Naive thymus-derived CD8-positive, alpha-beta T cell (primary cell): ENCODE measurements around the gene NFAT5. TPM values are rescaled to one million over a fixed set of nuclear protein-coding genes. Genes with fewer than 3 reads are reported as not detected.
A peak's percentile ranks its signal among the peaks of the same experiment; 100 is the strongest.
"Not testable (repeated sequence)": the region's sequence is repeated elsewhere in the genome, so short reads cannot be mapped to it uniquely, and the experiment has no call there.

Experiments
- ATAC-seq, 2 donors: fragments of 150-1000 bp; cut with Tn5 transposase in 1 of 2; sonication (Bioruptor Pico), chemical (Tn5 transposase) in 1 of 2; 1 replicate in 1 of 2; 2 replicates in 1 of 2; pipeline ENCODE4 v1.10.0; 2021; ENCODE audit warnings: mild to moderate bottlenecking in 2 of 2, moderate library complexity in 2 of 2
- POLR2A ChIA-PET: fragments of 350-600 bp; sonication (Branson Sonifier 250); formaldehyde crosslinking; loops from one replicate; lab custom pipeline; 2021; ENCODE audit warnings: antibody characterized with exemption; lab: Charles Lee
- DNase-seq, 10 donors: peaks; one replicate each; pipeline versions ENCODE4 v3.0.0 to v3.0.0-alpha.2; 2020 to 2022
- H3K27ac Mint-ChIP-seq, 10 donors: one replicate each; pipeline ENCODE4 v1.8.0; 2020 to 2022; ENCODE audit warnings: mild to moderate bottlenecking in 10 of 10, mixed read lengths in 10 of 10, moderate library complexity in 4 of 10, inconsistent platforms in 1 of 10
- H3K27me3 Mint-ChIP-seq, 5 donors: one replicate each; pipeline ENCODE4 v1.8.0; 2021 to 2022; ENCODE audit warnings: mixed read lengths in 5 of 5
- H3K36me3 Mint-ChIP-seq, 3 donors: one replicate each; pipeline ENCODE4 v1.8.0; 2020 to 2022; ENCODE audit warnings: mixed read lengths in 3 of 3, mild to moderate bottlenecking in 2 of 3, inconsistent platforms in 1 of 3
- H3K4me1 Mint-ChIP-seq, 4 donors: one replicate each; pipeline ENCODE4 v1.8.0; 2021 to 2022; ENCODE audit warnings: mixed read lengths in 4 of 4
- H3K4me3 Mint-ChIP-seq, 10 donors: one replicate each; pipeline ENCODE4 v1.8.0; 2020 to 2022; ENCODE audit warnings: mild to moderate bottlenecking in 10 of 10, mixed read lengths in 10 of 10, moderate library complexity in 6 of 10, inconsistent platforms in 1 of 10
- H3K9me3 Mint-ChIP-seq, 9 donors: one replicate each; pipeline ENCODE4 v1.8.0; 2020 to 2022; ENCODE audit warnings: mixed read lengths in 9 of 9, mild to moderate bottlenecking in 3 of 9, inconsistent platforms in 1 of 9, moderate library complexity in 1 of 9
- polyA plus RNA-seq, 3 donors: library from polyadenylated mRNA; unstranded; fragments of 300-500 nt; fragmentation: Illumina TruSeq; gene quantifications; one replicate each; pipeline ENCODE4 v1.2.3, GENCODE V29; 2021
- total RNA-seq, 8 experiments: library from RNA in 2 of 8; stranded (reverse) in 2 of 8; gene quantifications; one replicate each; pipeline ENCODE4 v1.2.3 and lab custom pipeline; 2021 to 2026

The NFAT5 gene
- total and polyA plus RNA-seq, 5 experiments from 2014 or later: 3.8 to 32.2 (median 6.7) TPM

DNA sequence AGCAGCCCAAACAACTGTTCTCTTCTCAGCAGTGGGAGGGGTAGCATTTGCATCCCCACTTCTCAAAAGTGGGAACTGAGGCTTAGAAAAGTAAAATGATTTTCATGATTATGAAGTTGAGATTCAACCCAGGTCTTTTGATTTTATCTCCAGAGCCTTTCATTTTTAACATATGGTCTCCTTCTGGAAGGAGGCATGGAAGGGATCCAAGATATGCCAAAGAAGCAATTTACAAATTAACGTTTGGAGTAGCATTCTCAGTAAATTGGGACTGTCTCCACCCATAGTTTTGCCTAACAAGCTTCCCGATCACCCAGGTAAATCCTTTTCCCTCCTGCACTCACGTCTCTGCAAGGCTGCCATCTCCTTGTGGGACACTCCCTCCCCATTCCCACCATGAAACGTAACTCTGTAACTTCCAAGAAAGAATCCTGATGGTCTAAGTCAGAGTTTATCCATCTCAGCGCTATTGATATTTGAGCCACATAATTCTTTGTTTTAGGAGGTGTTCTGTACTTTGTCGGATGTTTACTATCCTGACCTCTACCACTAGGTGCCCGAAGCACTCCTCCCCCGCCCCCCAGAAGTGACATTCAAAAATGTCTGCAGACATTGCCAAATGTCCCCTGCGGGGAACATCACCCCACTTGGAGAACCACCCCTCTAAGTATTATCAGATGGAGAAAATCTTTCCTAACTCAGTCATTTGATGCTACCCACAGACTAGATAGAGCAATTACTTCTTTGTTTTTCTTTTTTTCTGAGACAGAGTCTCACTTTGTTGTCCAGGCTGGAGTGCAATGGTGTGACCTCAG lies 32.9 kb upstream of the NFAT5 start:
- H3K4me3 Mint-ChIP-seq: no peak overlapping the region
- no peak for ATAC-seq
- no peaks in the 10 kb centered on the region for H3K36me3 Mint-ChIP-seq
- peaks cover 0 to 4% (median 0%) of the 10 kb centered on the region in 5 donors for H3K27me3 Mint-ChIP-seq
- no peak overlapping the region for H3K27ac Mint-ChIP-seq
- POLR2A ChIA-PET: no interaction called here
- peaks cover 0 to 18% (median 4%) of the 10 kb centered on the region in 4 donors for H3K4me1 Mint-ChIP-seq
- H3K9me3 Mint-ChIP-seq: no peaks in the 10 kb centered on the region
- no peak for DNase-seq

DNA sequence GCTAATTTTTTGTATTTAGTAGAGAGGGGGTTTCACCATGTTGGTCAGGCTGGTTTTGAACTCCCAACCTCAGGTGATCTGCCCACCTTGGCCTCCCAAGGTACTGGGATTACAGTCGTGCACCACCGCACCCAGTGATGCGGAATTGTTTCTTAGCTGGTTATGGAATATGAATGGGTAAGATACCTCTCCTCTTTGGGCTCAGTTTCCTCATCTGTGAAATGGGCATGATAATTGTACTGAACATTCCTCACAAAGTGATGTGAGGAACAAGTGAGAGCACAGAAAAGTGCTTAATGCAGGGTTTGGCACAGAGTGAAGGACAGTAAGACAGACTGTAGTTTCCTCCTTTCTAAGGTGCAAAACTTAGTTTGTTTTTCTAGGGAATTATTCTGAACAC lies 31.0 kb upstream of the NFAT5 start:
- Mint-ChIP-seq H3K27ac (no peak overlapping the region), H3K9me3 (no peaks in the 10 kb centered on the region), H3K4me1 (peaks cover 0 to 19% (median 4%) of the 10 kb centered on the region in 4 donors), H3K4me3 (no peak overlapping the region), H3K36me3 (no peaks in the 10 kb centered on the region), H3K27me3 (peaks cover 0 to 4% (median 0%) of the 10 kb centered on the region in 5 donors)
- DNase-seq (no peak), ATAC-seq (no peak)
- POLR2A ChIA-PET: no interaction called here

DNA sequence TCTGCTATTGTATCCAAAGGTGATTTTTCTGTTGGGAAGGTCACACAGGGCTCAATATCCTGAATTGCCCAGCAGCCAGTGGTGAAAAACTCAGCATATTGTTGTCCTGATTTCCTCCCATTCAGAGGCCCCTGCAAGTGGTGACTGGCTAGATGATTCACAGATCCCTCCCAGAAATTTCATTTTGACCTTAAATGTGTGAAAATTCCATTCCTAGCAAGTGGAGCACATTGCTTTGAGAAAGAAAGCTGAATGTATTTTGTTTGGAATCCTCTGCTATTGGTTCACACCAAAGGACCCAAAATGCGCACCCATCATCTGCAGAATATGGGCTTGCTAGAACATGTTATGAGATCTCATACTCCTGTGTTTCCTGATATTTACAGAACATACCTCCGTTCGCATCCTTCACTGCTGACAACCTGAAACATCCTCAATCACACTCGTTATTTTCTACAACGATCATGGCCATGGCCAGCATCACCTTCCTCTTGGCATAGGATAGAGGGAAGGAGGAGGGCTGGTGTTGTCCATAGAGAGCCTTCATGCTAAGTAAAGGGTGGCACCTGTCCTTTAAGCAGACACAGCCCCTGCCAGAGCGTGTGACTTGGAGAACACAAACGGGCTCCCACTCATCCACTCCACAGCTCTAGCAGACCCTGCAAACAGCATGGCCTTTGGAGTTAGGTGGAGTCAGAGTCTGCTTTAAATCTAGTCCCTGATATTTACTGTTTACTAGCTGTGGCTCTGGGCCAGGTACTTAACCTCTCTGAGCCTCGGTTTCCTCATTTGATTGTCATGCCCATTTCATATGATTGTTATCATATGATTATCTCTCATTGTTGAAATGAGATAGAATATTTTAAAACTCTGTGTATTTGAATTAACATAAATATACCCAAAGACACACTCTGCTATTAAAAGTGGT lies 30.4 kb upstream of the NFAT5 start:
- POLR2A ChIA-PET: no interaction called here
- no peak for ATAC-seq
- no peak for DNase-seq
- Mint-ChIP-seq H3K27me3 (peaks cover 0 to 4% (median 0%) of the 10 kb centered on the region in 5 donors), H3K9me3 (no peaks in the 10 kb centered on the region), H3K27ac (no peak overlapping the region), H3K36me3 (no peaks in the 10 kb centered on the region), H3K4me3 (no peak overlapping the region), H3K4me1 (peaks cover 0 to 18% (median 3%) of the 10 kb centered on the region in 4 donors)

DNA sequence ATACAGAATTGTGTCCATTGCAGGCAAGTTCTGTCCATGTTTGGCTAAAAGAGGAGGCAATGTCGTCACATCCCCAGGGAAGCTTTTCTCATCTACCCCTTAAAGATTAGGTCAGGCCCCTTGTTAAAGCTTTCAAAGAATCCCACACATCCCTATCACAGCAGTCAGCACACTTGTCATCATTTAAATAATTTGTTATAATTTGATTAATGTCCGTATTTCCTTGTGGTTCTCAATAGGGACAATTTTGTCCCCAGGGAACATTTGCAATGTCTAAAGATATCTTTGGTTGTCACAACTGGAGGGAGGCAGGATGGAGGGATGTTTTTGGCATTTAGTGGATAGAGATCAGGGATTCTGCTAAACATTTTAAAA lies 28.1 kb upstream of the NFAT5 start:
- ATAC-seq (no peak), DNase-seq (no peak)
- no peaks in the 10 kb centered on the region for H3K9me3 Mint-ChIP-seq
- peaks cover 0 to 10% (median 0%) of the 10 kb centered on the region in 4 donors for H3K4me1 Mint-ChIP-seq
- no peak overlapping the region for H3K27ac Mint-ChIP-seq
- POLR2A ChIA-PET: interaction anchor here (0.6 kb wide), 1 partner anchor 18 kb away, joined by 3 read pairs; no protein-coding TSS in a partner anchor
- H3K27me3 Mint-ChIP-seq: peaks cover 0 to 4% (median 0%) of the 10 kb centered on the region in 5 donors
- H3K36me3 Mint-ChIP-seq: no peaks in the 10 kb centered on the region
- no peak overlapping the region for H3K4me3 Mint-ChIP-seq

DNA sequence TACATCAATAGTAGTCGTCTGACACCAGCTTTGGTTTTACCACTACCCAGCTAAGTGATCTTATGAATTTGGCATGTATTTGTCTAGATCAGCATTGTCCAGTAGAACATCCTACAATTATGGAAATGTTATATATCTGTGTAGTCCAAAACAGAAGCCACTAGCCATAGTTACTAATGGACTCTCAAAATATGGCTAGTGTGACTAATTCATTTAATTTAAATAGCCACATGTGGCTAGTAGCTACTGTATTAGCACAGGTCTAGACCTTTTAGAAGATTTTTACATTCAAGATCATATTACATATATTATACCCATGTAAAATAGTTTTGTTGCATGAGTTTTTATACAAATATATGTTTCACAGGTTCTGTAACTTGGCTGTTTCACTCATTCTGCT lies 27.0 kb upstream of the NFAT5 start:
- Mint-ChIP-seq H3K9me3 (no peaks in the 10 kb centered on the region), H3K4me3 (no peak overlapping the region), H3K27ac (no peak overlapping the region), H3K36me3 (no peaks in the 10 kb centered on the region), H3K27me3 (no peaks in the 10 kb centered on the region), H3K4me1 (peaks cover 0 to 10% (median 0%) of the 10 kb centered on the region in 4 donors)
- POLR2A ChIA-PET: no interaction called here
- DNase-seq (no peak), ATAC-seq (no peak)

DNA sequence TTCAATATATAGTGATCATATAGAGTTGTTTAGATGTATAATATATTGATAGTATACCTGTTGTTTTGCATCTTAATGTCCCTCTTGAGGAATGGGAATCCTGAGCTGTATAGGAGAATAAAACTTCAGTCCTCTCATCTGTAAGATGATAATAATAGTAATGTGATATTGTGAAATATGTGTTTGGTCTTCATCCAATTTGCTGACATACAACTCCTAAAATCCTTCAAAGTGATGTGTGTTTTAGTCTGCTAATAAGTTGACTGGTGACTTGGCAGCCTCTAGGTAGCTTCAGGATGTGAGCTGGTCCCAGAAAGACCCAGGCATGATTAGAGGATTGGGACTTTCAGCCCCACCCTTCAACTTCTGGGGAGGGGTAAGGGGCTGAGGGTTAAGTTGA lies 22.8 kb upstream of the NFAT5 start:
- DNase-seq (no peak), ATAC-seq (no peak)
- Mint-ChIP-seq H3K27ac (no peak overlapping the region), H3K4me1 (peaks cover 0 to 5% (median 0%) of the 10 kb centered on the region in 4 donors), H3K27me3 (no peaks in the 10 kb centered on the region), H3K36me3 (no peaks in the 10 kb centered on the region), H3K9me3 (no peaks in the 10 kb centered on the region), H3K4me3 (no peak overlapping the region)
- POLR2A ChIA-PET: no interaction called here

DNA sequence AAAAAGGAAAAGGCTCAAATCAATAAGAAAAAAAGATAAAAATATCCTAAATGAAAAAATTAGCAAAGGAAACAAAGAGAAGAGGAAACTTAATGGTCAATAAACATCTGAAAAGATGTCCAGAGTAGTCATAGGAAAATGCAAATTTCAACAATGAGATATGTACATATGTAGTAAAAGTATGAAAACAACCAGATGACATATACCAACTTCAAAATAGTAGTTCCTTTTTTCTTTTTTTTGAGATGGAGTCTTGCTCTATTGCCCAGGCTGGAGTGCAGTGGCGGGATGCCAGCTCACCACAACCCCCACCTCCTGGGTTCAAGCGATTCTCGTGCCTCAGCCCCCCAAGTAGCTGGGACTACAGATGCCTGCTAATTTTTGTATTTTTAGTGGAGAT lies 21.7 kb upstream of the NFAT5 start:
- peaks cover 0 to 5% (median 0%) of the 10 kb centered on the region in 4 donors for H3K4me1 Mint-ChIP-seq
- POLR2A ChIA-PET: no interaction called here
- no peaks in the 10 kb centered on the region for H3K9me3 Mint-ChIP-seq
- peaks cover 0 to under 1% (median 0%) of the 10 kb centered on the region in 5 donors for H3K27me3 Mint-ChIP-seq
- H3K27ac Mint-ChIP-seq: no peak overlapping the region
- DNase-seq (no peak), ATAC-seq (no peak)
- H3K4me3 Mint-ChIP-seq: no peak overlapping the region
- H3K36me3 Mint-ChIP-seq: no peaks in the 10 kb centered on the region

DNA sequence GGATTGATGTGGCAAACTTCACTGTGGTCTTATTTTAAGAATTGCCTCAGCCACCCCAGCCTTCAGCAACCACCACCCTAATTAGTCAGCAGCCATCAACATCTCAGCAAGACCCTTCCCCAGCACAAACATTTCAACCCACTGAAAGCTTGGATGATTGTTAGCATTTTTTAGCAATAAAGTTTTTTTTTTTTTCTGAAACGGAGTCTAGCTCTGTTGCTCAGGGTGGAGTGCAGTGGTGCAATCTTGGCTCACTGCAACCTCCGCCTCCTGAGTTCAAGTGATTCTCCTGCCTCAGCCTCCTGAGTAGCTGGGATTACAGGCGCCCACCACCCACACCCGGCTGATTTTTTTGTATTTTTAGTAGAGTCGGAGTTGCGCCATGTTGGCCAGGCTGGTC lies 19.1 kb upstream of the NFAT5 start:
- peak overlapping the region in 1 of 10 donors; percentile 73 for H3K27ac Mint-ChIP-seq
- ATAC-seq: not testable (repeated sequence)

DNA sequence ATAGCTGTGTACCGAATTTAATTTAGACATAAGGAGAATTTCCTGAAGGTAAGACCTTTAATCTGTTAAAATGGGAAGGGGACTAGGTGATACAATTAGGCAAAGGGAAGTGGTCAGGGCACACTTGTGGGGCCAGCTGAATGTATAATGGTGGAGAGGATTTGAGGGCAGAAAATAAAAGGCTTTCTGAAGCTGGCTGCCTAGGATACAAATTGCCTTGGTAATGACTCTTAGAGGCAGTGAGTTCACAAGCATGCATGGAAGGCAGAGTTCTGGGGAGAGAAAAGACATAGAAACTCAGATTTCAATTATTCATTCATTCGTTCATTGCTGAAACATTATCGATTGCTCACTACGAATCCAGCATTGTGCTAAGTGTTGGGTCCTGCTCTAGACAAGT lies 12.4 kb upstream of the NFAT5 start:
- POLR2A ChIA-PET: no interaction called here
- Mint-ChIP-seq H3K4me3 (no peak overlapping the region), H3K36me3 (peaks cover 0 to 3% (median 0%) of the 10 kb centered on the region in 3 donors), H3K27me3 (peaks cover 0 to 6% (median 0%) of the 10 kb centered on the region in 5 donors), H3K27ac (no peak overlapping the region), H3K4me1 (peaks cover 0 to 18% (median 8%) of the 10 kb centered on the region in 4 donors), H3K9me3 (no peaks in the 10 kb centered on the region)
- ATAC-seq (no peak), DNase-seq (no peak)

More for the DNA sequence above, 19.1 kb upstream of the NFAT5 start:
- H3K9me3 Mint-ChIP-seq, H3K27me3 Mint-ChIP-seq, POLR2A ChIA-PET, H3K4me1 Mint-ChIP-seq, H3K4me3 Mint-ChIP-seq, H3K36me3 Mint-ChIP-seq, DNase-seq: not testable (repeated sequence)

DNA sequence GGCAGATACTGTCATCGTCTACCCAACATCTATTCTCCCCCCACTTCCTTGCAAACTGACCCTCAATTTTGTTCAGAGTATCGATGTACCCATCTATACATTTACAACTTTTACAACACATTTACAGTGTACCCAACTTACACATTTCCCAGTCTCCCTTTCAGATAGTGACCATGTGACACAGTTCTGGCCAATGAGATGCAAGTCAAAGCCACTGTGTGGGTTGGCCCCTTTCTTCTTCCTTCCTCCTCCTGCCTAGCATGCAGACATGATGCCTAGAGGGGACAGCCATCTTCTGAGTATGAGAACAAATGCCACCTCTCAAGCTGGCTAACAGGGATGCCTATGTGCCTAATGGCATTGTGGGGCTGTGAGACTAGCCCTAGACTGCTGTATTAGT lies 11.3 kb upstream of the NFAT5 start:
- DNase-seq (no peak), ATAC-seq (no peak)
- POLR2A ChIA-PET: no interaction called here
- no peak overlapping the region for H3K4me3 Mint-ChIP-seq
- peaks cover 0 to 18% (median 8%) of the 10 kb centered on the region in 4 donors for H3K4me1 Mint-ChIP-seq
- H3K27ac Mint-ChIP-seq: no peak overlapping the region
- H3K36me3 Mint-ChIP-seq: peaks cover 0 to 3% (median 0%) of the 10 kb centered on the region in 3 donors
- no peaks in the 10 kb centered on the region for H3K9me3 Mint-ChIP-seq
- H3K27me3 Mint-ChIP-seq: peaks cover 0 to 2% (median 0%) of the 10 kb centered on the region in 5 donors

DNA sequence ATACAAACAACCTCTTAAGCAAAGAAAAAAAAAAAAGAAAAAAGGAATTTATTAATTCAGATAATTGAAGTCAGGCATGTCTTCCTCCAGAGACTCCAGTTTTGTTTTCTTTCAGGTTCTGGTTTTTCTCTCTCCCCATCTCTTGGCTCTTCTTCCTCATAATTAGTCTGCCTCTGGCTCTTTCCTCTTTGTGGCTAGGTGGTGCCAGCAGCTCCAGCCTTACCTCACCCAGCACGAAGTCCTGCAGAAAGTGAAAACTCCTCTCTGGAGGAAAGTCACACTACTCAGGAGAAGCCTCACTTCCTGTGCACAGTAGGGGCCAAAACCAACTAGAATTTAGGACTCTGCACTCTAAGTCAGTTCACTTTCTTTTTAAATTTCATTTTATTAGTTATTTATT lies 10.3 kb upstream of the NFAT5 start:
- peaks cover 0 to 18% (median 8%) of the 10 kb centered on the region in 4 donors for H3K4me1 Mint-ChIP-seq
- H3K27ac Mint-ChIP-seq: peak overlapping the region in 1 of 10 donors; percentile 67
- H3K4me3 Mint-ChIP-seq: no peak overlapping the region
- H3K27me3 Mint-ChIP-seq: peaks cover 0 to 2% (median 0%) of the 10 kb centered on the region in 5 donors
- POLR2A ChIA-PET: no interaction called here
- ATAC-seq (no peak), DNase-seq (no peak)
- peaks cover 0 to 3% (median 0%) of the 10 kb centered on the region in 3 donors for H3K36me3 Mint-ChIP-seq
- no peaks in the 10 kb centered on the region for H3K9me3 Mint-ChIP-seq

DNA sequence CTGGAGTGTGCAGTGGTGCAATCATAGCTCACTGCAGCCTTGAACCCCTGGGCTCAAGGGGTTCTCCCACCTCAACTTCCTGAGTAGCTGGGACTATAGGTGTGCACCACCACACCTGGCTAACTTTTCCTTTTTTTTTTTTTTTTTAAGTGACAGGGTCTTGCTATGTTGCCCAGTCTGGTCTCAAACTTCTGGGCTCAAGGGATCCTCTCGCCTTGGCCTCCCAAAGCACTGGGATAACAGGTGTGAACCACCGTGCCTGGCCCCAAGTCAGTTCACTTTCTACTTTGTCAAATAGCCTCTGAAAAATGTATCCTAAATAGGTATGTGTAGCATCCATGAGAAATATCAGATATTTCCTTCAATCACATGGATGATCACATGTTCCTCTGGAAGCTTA lies 9.9 kb upstream of the NFAT5 start:
- Mint-ChIP-seq H3K4me1 (peaks cover 0 to 18% (median 8%) of the 10 kb centered on the region in 4 donors), H3K36me3 (peaks cover 0 to 3% (median 0%) of the 10 kb centered on the region in 3 donors), H3K27me3 (peaks cover 0 to 2% (median 0%) of the 10 kb centered on the region in 5 donors), H3K4me3 (no peak overlapping the region), H3K9me3 (no peaks in the 10 kb centered on the region), H3K27ac (no peak overlapping the region)
- no peak for ATAC-seq
- DNase-seq: no peak
- POLR2A ChIA-PET: no interaction called here

DNA sequence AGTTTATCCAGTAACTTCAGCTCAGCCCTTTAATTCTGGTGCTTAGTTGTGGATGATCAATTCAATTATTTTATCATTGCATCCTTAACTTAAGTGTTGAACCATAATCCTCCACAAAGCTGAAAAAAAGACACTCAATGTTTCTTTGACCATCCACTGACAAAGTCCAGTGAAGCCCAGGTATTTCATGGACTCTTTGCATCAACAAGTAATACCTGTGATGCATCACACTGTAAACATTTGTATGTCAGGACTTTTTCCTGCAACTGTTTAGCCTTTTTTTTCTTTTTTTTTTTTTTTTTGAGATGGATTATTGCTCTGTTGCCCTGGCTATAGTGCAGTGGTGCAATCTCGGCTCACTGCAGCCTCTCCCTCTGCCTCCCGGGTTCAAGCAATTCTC lies 6.6 kb upstream of the NFAT5 start:
- Mint-ChIP-seq H3K36me3 (peaks cover 0 to 3% (median 0%) of the 10 kb centered on the region in 3 donors), H3K27me3 (peaks cover 0 to 2% (median 0%) of the 10 kb centered on the region in 5 donors), H3K9me3 (no peaks in the 10 kb centered on the region), H3K4me1 (peaks cover 7 to 27% (median 17%) of the 10 kb centered on the region in 4 donors), H3K4me3 (no peak overlapping the region), H3K27ac (no peak overlapping the region)
- POLR2A ChIA-PET: no interaction called here
- DNase-seq (no peak), ATAC-seq (no peak)
